NCI-H2196 (cell line): ENCODE data around the gene GFRA1.
"Not testable (repeated sequence)": the region's sequence is repeated elsewhere in the genome, so short reads cannot be mapped to it uniquely, and the experiment has no call there.

ENCODE experiments used
- DNase-seq: peaks from one replicate; lab custom pipeline; 2025; ENCODE audit not compliant: unreplicated experiment; lab: John Stamatoyannopoulos, UW

GFRA1 gene

DNA sequence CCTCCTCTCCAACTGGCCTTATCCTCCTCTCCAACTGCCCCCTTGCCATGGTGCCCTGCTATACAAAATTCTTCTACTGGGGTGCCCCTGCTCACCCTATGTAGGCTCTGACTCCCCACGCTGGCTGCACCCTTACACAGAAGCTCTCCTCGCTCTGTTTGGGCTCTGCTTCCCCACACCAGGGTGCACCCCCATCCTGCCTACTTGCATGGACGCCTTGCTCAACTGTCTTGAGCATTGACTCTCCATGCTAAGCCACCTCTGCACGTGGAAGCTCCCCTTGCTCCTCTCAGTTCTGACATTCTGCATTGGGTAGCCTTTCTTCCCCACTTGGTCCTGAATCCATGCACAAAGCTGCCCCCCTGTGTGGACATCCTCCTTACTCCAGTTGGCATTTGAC, 231.1 kb downstream of the GFRA1 start:
- no peak for DNase-seq

- DNase-seq, result no peak
Measured at GRCh38 chr10:116039612-116040011, 233.4 kb downstream of the GFRA1 start.

DNA sequence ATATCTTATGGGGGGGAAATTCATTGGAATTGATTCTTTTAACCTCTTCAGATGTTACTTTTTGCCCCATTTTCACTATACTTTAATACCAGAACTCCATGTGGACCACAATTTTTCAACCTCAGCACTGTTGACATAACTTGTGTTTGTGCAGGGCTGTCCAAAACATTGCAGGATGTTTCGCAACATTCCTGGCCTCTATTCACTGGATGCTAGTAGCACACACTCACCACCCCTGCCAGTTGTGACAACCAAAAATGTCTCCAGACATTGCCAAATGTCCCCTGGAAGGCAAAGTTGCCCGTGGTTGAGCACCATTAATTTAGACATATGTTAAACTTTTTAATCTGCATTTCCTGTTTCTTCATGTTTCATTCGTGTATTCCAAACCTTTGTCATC, 234.7 kb downstream of the GFRA1 start:
- no peak for DNase-seq

GRCh38 chr10:116035406-116035805, 237.6 kb downstream of the GFRA1 start:
- not testable (repeated sequence) for DNase-seq

DNA sequence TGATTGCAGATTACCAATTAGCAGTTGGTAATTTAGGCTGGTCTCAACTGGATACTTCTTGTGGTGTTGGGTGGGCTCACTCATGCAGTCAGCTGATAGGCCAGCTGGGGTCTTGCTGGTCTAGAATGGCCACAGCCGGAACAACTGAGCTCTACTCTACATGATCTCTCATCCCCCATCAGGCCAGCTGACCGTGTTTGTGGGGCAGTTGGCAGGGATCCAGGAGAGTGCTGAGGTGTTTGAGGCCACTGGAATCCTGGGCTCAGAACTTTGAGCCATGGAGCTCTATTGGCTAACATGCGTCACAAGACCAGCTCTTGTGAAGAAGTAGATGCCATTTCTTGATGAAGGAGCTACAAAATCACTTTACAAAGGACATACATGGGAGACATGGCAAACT, 242.4 kb downstream of the GFRA1 start:
- DNase-seq, result no peak

- no peak for DNase-seq
Measured at GRCh38 chr10:116029826-116030225, 243.2 kb downstream of the GFRA1 start.

GRCh38 chr10:116027355-116027754, 245.7 kb downstream of the GFRA1 start:
- DNase-seq, result no peak

DNA sequence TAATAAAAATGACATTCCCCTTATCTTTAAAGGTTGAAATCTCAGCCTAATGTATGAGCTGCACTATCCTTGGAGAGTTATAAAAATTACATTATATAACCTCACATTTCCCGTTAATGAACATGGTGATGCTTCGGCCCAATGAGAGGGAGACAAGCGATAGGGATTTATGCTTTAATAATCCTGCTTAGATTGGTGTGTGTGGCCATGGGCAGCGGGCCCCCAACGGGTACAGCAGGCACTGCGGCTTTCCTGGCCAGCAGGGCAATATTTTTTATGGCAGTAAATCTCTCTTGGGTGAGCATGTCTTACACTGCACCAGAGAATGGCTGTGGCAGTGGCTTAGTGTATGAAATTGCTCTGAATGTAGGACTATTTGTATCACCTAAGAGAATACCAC, 246.3 kb downstream of the GFRA1 start:
- DNase-seq, result no peak

DNA sequence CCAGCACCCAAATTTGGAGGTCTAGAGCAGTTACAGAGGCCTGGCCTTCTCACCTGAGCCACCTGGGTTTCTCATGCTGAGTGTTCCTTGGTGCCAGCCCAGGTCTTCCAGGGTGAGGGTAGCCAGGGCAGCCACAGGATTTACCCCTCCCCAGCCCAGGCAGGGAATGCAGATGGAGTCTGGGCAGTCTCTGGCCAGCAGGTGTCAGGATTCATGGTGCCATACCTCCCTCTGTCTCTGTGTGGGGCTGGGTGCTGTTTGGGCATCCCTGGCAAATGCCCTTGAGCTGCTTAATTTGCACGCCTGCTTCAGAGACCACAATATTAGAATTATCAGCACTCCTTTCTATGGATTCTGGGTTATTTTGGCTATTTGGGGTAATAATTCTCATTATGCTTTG, 246.7 kb downstream of the GFRA1 start:
- DNase-seq, result no peak

DNA sequence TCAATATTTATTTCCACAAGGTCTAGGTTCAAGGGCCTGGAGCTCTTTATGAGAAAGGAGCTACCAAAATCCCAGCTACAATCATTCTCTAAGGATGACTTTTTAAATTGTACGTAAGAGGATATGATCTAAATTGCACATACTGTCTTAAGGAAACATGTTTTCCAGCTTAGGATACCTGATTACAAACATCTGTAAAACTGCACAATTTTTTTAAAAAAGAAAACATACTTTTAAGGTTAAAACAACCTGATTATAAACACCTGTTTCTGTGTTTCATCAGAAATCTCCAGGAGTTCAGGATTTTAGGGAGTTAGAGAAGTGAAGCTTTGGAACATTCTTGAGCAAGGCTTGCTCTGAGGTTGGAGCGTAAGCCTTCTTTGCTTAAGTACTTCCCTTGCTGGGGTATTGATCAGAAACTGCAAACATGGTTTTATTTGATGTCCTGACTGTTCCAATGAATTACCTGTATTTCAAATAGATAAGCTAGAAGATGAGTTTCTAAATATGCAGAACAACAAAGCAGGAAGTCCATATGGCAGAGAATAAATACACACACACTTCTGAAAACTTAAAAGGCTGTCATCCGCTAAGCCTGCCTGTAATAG, 248.6 kb downstream of the GFRA1 start:
- no peak for DNase-seq

GRCh38 chr10:116017405-116017804, 255.6 kb downstream of the GFRA1 start:
- DNase-seq, result no peak

GRCh38 chr10:116015583-116016333, 257.2 kb downstream of the GFRA1 start:
- DNase-seq, result no peak

GRCh38 chr10:116014871-116015582, 258.0 kb downstream of the GFRA1 start:
- DNase-seq, result no peak

GRCh38 chr10:116014326-116014725, 258.7 kb downstream of the GFRA1 start:
- no peak for DNase-seq

DNA sequence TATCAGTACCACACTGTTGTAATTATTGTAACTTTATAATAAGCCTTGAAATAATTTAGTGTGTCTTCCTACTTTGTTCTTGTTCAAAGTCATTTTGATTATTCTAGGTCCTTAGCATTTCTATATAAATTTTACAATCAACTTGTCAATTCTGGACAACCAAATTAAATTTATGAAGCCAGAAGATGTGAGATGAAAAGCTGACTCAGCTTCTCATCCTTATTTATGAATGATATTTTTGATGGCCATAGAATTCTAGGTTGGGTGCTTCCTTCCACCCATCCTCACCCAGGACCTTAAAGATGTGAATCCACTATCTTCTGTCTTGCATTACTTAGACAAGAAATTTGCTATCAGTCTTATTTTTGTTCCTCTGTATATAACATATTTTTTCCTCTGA, 261.1 kb downstream of the GFRA1 start:
- DNase-seq, result no peak

DNA sequence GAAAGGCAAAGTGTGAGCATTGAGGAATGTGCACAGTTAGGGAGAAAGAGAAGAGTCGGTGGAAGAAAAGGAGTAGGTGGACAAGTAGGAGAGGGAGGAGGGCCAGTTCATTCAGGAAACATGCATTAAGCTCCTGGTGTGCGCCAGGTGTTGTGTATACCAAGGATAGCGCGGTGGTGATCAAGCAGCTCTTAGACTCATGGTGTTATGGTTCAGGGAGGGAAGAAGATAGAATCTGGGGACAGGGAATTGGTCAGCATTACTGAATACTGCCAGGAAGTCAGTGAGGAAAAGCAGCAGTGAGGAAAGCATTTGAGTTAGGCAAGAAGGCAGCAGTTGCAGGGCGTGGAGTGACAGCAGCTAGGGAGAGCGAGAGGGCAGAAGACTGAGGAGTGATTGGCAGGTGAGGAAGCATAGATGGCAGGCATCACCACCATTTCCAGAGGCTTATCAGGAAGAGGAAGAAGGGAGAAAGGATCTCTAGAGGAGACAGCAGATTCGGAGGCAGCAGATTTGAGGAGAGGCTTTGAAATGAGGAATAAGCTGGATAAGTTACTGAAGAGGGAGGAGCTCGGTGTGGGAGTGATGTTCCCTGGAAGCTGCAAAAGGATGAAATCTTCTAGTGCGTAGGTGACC, 265.6 kb downstream of the GFRA1 start:
- DNase-seq, result no peak
